Glutamatergic neuron (in vitro differentiated cells): ENCODE data around the gene SLC25A44. TPM values are rescaled to one million over a fixed set of nuclear protein-coding genes. Genes with fewer than 3 reads are reported as not detected.

Experiments used
- DNase-seq: peaks from one replicate; pipeline ENCODE4 v3.0.0; 2022
- H3K27ac Mint-ChIP-seq: one replicate; pipeline ENCODE4 v1.8.0; 2020; ENCODE audit warnings: mild to moderate bottlenecking, mixed read lengths, inconsistent platforms; ENCODE audit not compliant: unreplicated experiment
- H3K27me3 Mint-ChIP-seq: one replicate; pipeline ENCODE4 v1.8.0; 2020; ENCODE audit warnings: mild to moderate bottlenecking, moderate library complexity, mixed read lengths, inconsistent platforms; ENCODE audit not compliant: unreplicated experiment
- H3K36me3 Mint-ChIP-seq: one replicate; pipeline ENCODE4 v1.8.0; 2020; ENCODE audit warnings: mild to moderate bottlenecking, mixed read lengths, inconsistent platforms; ENCODE audit not compliant: unreplicated experiment
- H3K4me1 Mint-ChIP-seq: one replicate; pipeline ENCODE4 v1.8.0; 2020; ENCODE audit warnings: mild to moderate bottlenecking, low read depth, mixed read lengths, inconsistent platforms; ENCODE audit not compliant: unreplicated experiment
- H3K4me3 Mint-ChIP-seq: one replicate; pipeline ENCODE4 v1.8.0; 2020; ENCODE audit warnings: mild to moderate bottlenecking, mixed read lengths, inconsistent platforms; ENCODE audit not compliant: unreplicated experiment
- H3K9me3 Mint-ChIP-seq: one replicate; pipeline ENCODE4 v1.8.0; 2020; ENCODE audit warnings: mild to moderate bottlenecking, moderate library complexity, mixed read lengths, inconsistent platforms; ENCODE audit not compliant: unreplicated experiment
- total RNA-seq: library from RNA; stranded (reverse); fragmentation: NEBNext Ultra II Directional; extraction: Animal tissue kit (Norgen Biotek cat#: 25700); gene quantifications from one replicate; pipeline ENCODE4 v1.2.1, GENCODE V29; 2021; ENCODE audit not compliant: unreplicated experiment
- TF ChIP-seq, protein P1 (sequence below): fragments of 200-600 bp; sonication (generic); IDR thresholded peaks from one replicate; pipeline ENCODE4 v1.5.0; 2021; ENCODE audit not compliant: partially characterized antibody, unreplicated experiment

Gene SLC25A44
- total RNA-seq, 1 donor from 2014 or later = 66.0 TPM

DNA sequence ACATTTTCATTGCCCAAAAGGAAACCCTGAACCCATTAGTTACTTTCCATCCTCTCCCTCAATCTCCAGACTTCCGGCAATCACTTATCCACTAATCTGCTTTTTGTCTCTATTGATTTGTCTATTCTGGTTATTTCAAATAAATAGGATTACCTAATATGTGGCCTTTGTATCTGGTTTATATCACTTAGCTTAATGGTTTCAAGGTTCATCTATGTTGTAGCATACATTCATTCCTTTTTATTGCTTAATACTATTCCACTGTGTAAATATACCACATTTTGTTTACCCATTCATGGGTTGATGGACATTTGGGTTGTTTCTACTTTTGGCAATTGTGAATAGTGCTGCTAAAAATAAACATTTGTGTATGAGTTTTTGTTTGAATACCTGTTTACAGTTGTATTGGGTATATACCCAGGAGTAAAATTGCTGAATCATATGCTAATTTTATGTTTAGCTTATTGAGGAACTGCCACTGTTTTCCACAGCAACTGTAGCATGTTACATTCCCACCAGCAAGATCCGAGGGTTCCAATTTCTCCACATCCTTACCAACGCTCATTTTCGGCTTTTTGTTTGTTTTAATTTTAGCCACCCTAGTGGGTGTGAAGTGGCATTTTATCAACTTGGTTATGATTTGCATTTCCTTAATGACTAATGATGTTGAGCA lies 2.5 kb upstream of the SLC25A44 start:
- no peaks in the 10 kb centered on the region for H3K36me3 Mint-ChIP-seq
- H3K27me3 Mint-ChIP-seq = peaks cover 4% of the 10 kb centered on the region
- no peak for DNase-seq
- H3K4me1 Mint-ChIP-seq = peaks cover 13% of the 10 kb centered on the region
- H3K27ac Mint-ChIP-seq = no peak overlapping the region
- TF ChIP-seq, protein P1, sequence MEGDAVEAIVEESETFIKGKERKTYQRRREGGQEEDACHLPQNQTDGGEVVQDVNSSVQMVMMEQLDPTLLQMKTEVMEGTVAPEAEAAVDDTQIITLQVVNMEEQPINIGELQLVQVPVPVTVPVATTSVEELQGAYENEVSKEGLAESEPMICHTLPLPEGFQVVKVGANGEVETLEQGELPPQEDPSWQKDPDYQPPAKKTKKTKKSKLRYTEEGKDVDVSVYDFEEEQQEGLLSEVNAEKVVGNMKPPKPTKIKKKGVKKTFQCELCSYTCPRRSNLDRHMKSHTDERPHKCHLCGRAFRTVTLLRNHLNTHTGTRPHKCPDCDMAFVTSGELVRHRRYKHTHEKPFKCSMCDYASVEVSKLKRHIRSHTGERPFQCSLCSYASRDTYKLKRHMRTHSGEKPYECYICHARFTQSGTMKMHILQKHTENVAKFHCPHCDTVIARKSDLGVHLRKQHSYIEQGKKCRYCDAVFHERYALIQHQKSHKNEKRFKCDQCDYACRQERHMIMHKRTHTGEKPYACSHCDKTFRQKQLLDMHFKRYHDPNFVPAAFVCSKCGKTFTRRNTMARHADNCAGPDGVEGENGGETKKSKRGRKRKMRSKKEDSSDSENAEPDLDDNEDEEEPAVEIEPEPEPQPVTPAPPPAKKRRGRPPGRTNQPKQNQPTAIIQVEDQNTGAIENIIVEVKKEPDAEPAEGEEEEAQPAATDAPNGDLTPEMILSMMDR = no peak
- no peak overlapping the region for H3K4me3 Mint-ChIP-seq
- peaks cover 5% of the 10 kb centered on the region for H3K9me3 Mint-ChIP-seq

DNA sequence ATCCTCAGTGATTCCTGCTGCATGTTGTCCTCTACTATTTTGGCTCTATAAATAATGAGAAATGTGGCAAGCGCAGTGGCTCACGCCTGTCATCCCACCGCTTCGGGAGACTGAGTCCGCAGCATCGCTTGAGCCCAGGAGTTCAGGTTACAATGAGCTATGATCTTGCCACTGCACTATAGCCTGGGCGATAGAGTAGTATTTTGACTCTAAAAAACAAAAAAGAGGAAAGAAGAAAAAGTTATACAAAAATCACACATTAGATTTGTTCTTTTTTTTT lies 756 bp upstream of the SLC25A44 start:
- DNase-seq = no peak
- peak overlapping the region; percentile 99 for H3K4me3 Mint-ChIP-seq
- peaks cover 5% of the 10 kb centered on the region for H3K9me3 Mint-ChIP-seq
- TF ChIP-seq, protein P1 = no peak
- peaks cover 16% of the 10 kb centered on the region for H3K4me1 Mint-ChIP-seq
- H3K27ac Mint-ChIP-seq = peak overlapping the region; percentile 0
- H3K27me3 Mint-ChIP-seq = peaks cover 4% of the 10 kb centered on the region
- no peaks in the 10 kb centered on the region for H3K36me3 Mint-ChIP-seq

DNA sequence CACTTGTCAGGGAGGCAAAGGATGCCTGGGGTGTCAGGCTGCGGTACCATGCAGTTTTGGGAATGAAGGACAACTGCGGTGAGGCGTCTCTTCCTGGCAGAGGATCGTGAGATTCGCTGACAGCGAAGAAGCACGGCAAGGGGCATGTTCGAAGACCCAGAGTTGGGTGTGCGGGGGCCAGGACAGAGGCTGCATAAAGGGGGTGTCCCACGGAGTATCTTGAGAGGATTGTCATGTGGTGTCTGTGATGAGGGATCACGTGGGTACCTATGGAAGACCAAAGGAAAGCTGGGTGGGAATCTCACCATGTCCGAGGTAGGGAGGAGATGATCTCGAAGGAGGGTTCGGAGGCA lies 372 bp downstream of the SLC25A44 start:
- H3K27ac Mint-ChIP-seq = peak overlapping the region; percentile 84
- H3K4me1 Mint-ChIP-seq = peaks cover 16% of the 10 kb centered on the region
- H3K4me3 Mint-ChIP-seq = peak overlapping the region; percentile 99
- TF ChIP-seq, protein P1 = no peak
- no peak for DNase-seq
- H3K27me3 Mint-ChIP-seq = peaks cover 4% of the 10 kb centered on the region
- no peaks in the 10 kb centered on the region for H3K36me3 Mint-ChIP-seq
- H3K9me3 Mint-ChIP-seq = peaks cover 5% of the 10 kb centered on the region

GRCh38 chr1:156195853-156196252 lies 1.9 kb downstream of the SLC25A44 start:
- Mint-ChIP-seq H3K9me3 (peaks cover 5% of the 10 kb centered on the region), H3K27ac (peak overlapping the region; percentile 72), H3K4me1 (peaks cover 16% of the 10 kb centered on the region), H3K36me3 (no peaks in the 10 kb centered on the region), H3K27me3 (peaks cover 4% of the 10 kb centered on the region), H3K4me3 (peak overlapping the region; percentile 99)
- no peak for DNase-seq
- TF ChIP-seq, protein P1 = no peak

- Mint-ChIP-seq H3K4me3 (no peak overlapping the region), H3K36me3 (no peaks in the 10 kb centered on the region), H3K4me1 (peaks cover 16% of the 10 kb centered on the region), H3K27me3 (peaks cover 4% of the 10 kb centered on the region), H3K27ac (no peak overlapping the region), H3K9me3 (peaks cover 5% of the 10 kb centered on the region)
- no peak for DNase-seq
- TF ChIP-seq, protein P1 = no peak
Observed at GRCh38 chr1:156196445-156196844, 2.5 kb downstream of the SLC25A44 start.
